ENCODE results near the gene SECISBP2L. TPM values are rescaled to one million over a fixed set of nuclear protein-coding genes. Genes with fewer than 3 reads are reported as not detected.

The SECISBP2L gene
- total and polyA plus RNA-seq, 4 donors = 16.2 to 678 (median 51.7) TPM

DNA sequence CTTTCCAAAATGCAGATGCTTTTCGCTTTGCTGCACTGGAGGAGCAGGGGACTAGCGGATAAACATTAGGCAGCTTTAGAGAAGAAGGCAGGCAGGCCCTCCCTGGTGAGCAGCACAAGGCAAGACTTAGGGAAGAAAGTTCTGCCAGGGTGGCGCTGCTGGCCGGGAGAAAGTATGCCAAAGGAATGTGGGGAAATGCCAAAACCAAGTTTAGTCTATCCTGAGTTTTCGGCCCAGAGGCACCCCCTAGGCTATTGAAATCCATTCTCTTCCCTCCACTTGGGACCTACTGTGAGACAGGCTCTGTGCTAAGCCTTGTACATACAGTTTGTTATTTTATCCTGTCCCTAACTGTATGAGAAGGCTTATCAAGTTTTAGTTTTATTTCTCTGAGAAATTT lies 91.7 kb downstream of the SECISBP2L start:
- H3K4me1 ChIP-seq (ENCODE audit: control insufficient read depth in 5 of 5, insufficient read depth in 5 of 5, low read length in 5 of 5) = no peaks in the 10 kb centered on the region
- peak; percentile 47 for ATAC-seq (ENCODE audit: insufficient read depth, low FRiP score)
- no peak overlapping the region for H3K27ac ChIP-seq (ENCODE audit: low read depth in 1 of 2, low read length in 1 of 2)
- no peaks in the 10 kb centered on the region for H3K27me3 ChIP-seq (ENCODE audit: control insufficient read depth in 3 of 3, insufficient read depth in 3 of 3, low read length in 2 of 3)
- WGBS, 2 donors = 68 to 79% methylated on average over 5 of the region's 5 CpGs
- DNase-seq = no peak
- H3K9ac ChIP-seq (ENCODE audit: insufficient read depth in 1 of 2, low read length in 2 of 2) = no peak overlapping the region
- TF ChIP-seq, protein P1, sequence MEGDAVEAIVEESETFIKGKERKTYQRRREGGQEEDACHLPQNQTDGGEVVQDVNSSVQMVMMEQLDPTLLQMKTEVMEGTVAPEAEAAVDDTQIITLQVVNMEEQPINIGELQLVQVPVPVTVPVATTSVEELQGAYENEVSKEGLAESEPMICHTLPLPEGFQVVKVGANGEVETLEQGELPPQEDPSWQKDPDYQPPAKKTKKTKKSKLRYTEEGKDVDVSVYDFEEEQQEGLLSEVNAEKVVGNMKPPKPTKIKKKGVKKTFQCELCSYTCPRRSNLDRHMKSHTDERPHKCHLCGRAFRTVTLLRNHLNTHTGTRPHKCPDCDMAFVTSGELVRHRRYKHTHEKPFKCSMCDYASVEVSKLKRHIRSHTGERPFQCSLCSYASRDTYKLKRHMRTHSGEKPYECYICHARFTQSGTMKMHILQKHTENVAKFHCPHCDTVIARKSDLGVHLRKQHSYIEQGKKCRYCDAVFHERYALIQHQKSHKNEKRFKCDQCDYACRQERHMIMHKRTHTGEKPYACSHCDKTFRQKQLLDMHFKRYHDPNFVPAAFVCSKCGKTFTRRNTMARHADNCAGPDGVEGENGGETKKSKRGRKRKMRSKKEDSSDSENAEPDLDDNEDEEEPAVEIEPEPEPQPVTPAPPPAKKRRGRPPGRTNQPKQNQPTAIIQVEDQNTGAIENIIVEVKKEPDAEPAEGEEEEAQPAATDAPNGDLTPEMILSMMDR (IDR thresholded peaks at IDR 0.05; ENCODE audit: control extremely low read depth, extremely low read depth) = no peak
- no peak overlapping the region for H3K4me3 ChIP-seq
- H3K9me3 ChIP-seq (ENCODE audit: control insufficient read depth in 4 of 4, insufficient read depth in 3 of 4, low read length in 3 of 4) = peaks cover 0 to 2% (median 0%) of the 10 kb centered on the region in 4 donors
- H3K36me3 ChIP-seq (ENCODE audit: control insufficient read depth in 4 of 4, insufficient read depth in 4 of 4, low read length in 4 of 4) = no peaks in the 10 kb centered on the region

DNA sequence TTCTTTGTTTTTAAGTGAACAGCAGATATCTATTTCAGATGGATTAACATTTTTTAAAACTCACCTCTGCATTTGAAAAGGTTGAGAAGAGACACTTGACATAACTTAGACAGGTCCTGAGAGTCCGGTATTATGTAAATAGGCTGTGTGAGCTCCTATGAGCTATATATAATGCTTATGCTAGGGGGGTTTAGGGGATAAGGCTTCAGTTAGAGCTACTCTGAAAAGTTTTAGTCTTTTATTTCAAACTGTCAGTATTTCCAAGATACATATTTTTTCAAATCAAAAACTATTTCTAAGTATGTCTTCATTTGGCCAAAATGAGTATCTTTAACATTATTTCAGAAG lies 99.4 kb downstream of the SECISBP2L start:
- H3K9ac ChIP-seq (ENCODE audit: insufficient read depth in 1 of 2, low read length in 2 of 2) = no peak overlapping the region
- TF ChIP-seq, protein P1 (IDR thresholded peaks at IDR 0.05; ENCODE audit: control extremely low read depth, extremely low read depth) = no peak
- H3K4me3 ChIP-seq = no peak overlapping the region
- H3K4me1 ChIP-seq (ENCODE audit: control insufficient read depth in 5 of 5, insufficient read depth in 5 of 5, low read length in 5 of 5) = peaks cover 0 to 7% (median 1%) of the 10 kb centered on the region in 5 donors
- H3K27me3 ChIP-seq (ENCODE audit: control insufficient read depth in 3 of 3, insufficient read depth in 3 of 3, low read length in 2 of 3) = no peaks in the 10 kb centered on the region
- WGBS, 2 donors = 62 to 83% methylated on average over 1 of the region's 1 CpG
- DNase-seq (no peak), ATAC-seq (ENCODE audit: insufficient read depth, low FRiP score) (no peak)
- no peak overlapping the region for H3K27ac ChIP-seq (ENCODE audit: low read depth in 1 of 2, low read length in 1 of 2)
- H3K9me3 ChIP-seq (ENCODE audit: control insufficient read depth in 4 of 4, insufficient read depth in 3 of 4, low read length in 3 of 4) = no peaks in the 10 kb centered on the region
- H3K36me3 ChIP-seq (ENCODE audit: control insufficient read depth in 4 of 4, insufficient read depth in 4 of 4, low read length in 4 of 4) = no peaks in the 10 kb centered on the region

DNA sequence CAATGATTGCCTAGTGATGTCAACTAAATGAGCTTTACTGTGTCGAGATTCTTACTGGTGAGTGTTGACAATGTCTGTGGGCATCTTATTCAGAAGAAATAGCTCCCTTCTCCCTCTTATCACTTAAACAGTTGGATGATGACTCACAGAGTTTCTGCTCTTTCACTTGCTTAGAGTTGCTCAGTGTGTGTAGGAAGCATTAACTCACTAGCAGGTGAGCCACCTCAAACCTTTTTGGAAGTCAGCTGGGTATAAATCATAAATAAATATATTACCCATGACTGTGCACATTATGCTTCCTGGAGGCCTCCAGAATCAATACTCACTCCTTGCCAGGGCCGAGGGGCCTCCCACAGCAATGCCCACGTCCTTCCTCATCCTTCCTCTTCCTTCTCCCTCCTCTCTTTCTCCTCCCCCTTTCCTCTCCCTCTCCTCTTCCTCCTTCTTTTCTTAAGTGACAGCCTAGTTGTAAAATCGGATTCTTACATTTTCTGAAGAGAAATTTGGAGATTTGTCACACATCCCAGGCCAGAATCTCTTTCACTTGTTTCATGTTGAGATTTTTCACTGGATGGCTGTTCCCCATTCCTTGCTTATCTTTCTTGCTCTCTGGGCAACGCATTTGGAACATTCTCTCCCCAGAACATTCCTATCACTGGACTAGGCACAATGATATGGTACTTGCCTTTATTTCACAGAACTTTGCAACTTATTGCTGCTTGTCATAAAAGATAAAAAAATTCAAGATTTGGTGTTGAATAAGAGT lies 100.0 kb downstream of the SECISBP2L start:
- peaks cover 0 to 7% (median 1%) of the 10 kb centered on the region in 5 donors for H3K4me1 ChIP-seq (ENCODE audit: control insufficient read depth in 5 of 5, insufficient read depth in 5 of 5, low read length in 5 of 5)
- H3K27me3 ChIP-seq (ENCODE audit: control insufficient read depth in 3 of 3, insufficient read depth in 3 of 3, low read length in 2 of 3) = no peaks in the 10 kb centered on the region
- DNase-seq (no peak), ATAC-seq (ENCODE audit: insufficient read depth, low FRiP score) (peak; percentile 58)
- no peaks in the 10 kb centered on the region for H3K9me3 ChIP-seq (ENCODE audit: control insufficient read depth in 4 of 4, insufficient read depth in 3 of 4, low read length in 3 of 4)
- H3K36me3 ChIP-seq (ENCODE audit: control insufficient read depth in 4 of 4, insufficient read depth in 4 of 4, low read length in 4 of 4) = no peaks in the 10 kb centered on the region
- WGBS, 2 donors = 36 to 38% methylated on average over 5 of the region's 5 CpGs
- no peak overlapping the region for H3K9ac ChIP-seq (ENCODE audit: insufficient read depth in 1 of 2, low read length in 2 of 2)
- H3K27ac ChIP-seq (ENCODE audit: low read depth in 1 of 2, low read length in 1 of 2) = peak overlapping the region in 1 of 2 donors; percentile 47
- TF ChIP-seq, protein P1 (IDR thresholded peaks at IDR 0.05; ENCODE audit: control extremely low read depth, extremely low read depth) = no peak
- no peak overlapping the region for H3K4me3 ChIP-seq

Data from lung (tissue), 12 donors.